NCI-H2171 (cell line): ENCODE measurements around the gene GALC.
"Not testable (repeated sequence)": the region's sequence is repeated elsewhere in the genome, so short reads cannot be mapped to it uniquely, and the experiment has no call there.

ENCODE experiments used
- DNase-seq: peaks from one replicate; lab custom pipeline; 2025; lab: John Stamatoyannopoulos, UW

GALC gene

GRCh38 chr14:87992718-87993628 lies at the start of gene GALC:
TSS of gene GALC (minus strand) at chr14:87993182. CDS start at chr14:87993164, 18 bp downstream.
- peak; percentile 90 for DNase-seq

GRCh38 chr14:88040146-88040545 lies 47.2 kb upstream of the GALC start:
- no peak for DNase-seq

- DNase-seq = no peak
These were observed 46.2 kb upstream of the GALC start for GRCh38 chr14:88039197-88039596.

GRCh38 chr14:88037325-88037724 lies 44.3 kb upstream of the GALC start:
- no peak for DNase-seq

GRCh38 chr14:88036422-88036821 lies 43.4 kb upstream of the GALC start:
- DNase-seq = no peak

- DNase-seq = no peak
These were observed 41.1 kb upstream of the GALC start for GRCh38 chr14:88034076-88034475.

- DNase-seq = no peak
These were observed 39.4 kb upstream of the GALC start for GRCh38 chr14:88032373-88032772.

GRCh38 chr14:88030892-88031291 lies 37.9 kb upstream of the GALC start:
- no peak for DNase-seq

- DNase-seq = no peak
These were observed 37.1 kb upstream of the GALC start for GRCh38 chr14:88030079-88030478.

- DNase-seq = no peak
These were observed 36.5 kb upstream of the GALC start for GRCh38 chr14:88029500-88029899.

GRCh38 chr14:88026890-88027289 lies 33.9 kb upstream of the GALC start:
- DNase-seq = no peak

- no peak for DNase-seq
These were observed 32.3 kb upstream of the GALC start for GRCh38 chr14:88025313-88025712.

GRCh38 chr14:88024252-88025086 lies 31.5 kb upstream of the GALC start:
- DNase-seq = not testable (repeated sequence)

GRCh38 chr14:88023658-88024187 lies 30.7 kb upstream of the GALC start:
- no peak for DNase-seq

GRCh38 chr14:88017535-88017934 lies 24.6 kb upstream of the GALC start:
- no peak for DNase-seq

GRCh38 chr14:88016768-88017167 lies 23.8 kb upstream of the GALC start:
- DNase-seq = no peak

- DNase-seq = peak; percentile 62
These were observed 20.9 kb upstream of the GALC start for GRCh38 chr14:88013750-88014349.

- no peak for DNase-seq
These were observed 19.5 kb upstream of the GALC start for GRCh38 chr14:88012495-88012894.

GRCh38 chr14:88010331-88010730 lies 17.3 kb upstream of the GALC start:
- DNase-seq = no peak

GRCh38 chr14:88009486-88009885 lies 16.5 kb upstream of the GALC start:
- no peak for DNase-seq

- DNase-seq = no peak
These were observed 15.2 kb upstream of the GALC start for GRCh38 chr14:88008039-88008742.

- DNase-seq = no peak
These were observed 14.6 kb upstream of the GALC start for GRCh38 chr14:88007608-88008007.
